Neutrophil (primary cell): Measurements from ENCODE around the gene RPL19.

Experiments used
- H3K27ac ChIP-seq: fragments of 200-600 bp; sonication (generic); 2 replicates; pipeline ENCODE4 v1.5.1; 2016; ENCODE audit warnings: mild to moderate bottlenecking, moderate library complexity
- H3K27me3 ChIP-seq: fragments of 200-600 bp; sonication (generic); 2 replicates; pipeline ENCODE4 v1.6.0; 2016; ENCODE audit warnings: mild to moderate bottlenecking
- H3K36me3 ChIP-seq: fragments of 200-600 bp; sonication (generic); 2 replicates; pipeline ENCODE4 v1.5.1; 2017
- H3K4me1 ChIP-seq, 2 experiments: fragments of 200-600 bp in 1 of 2; sonication (generic) in 1 of 2; 1 replicate in 1 of 2; 2 replicates in 1 of 2; pipeline versions ENCODE4 v1.5.1 to v1.6.1; 2013 to 2016; ENCODE audit warnings: low read depth in 1 of 2, low read length in 1 of 2, mild to moderate bottlenecking in 1 of 2, moderate library complexity in 1 of 2; ENCODE audit not compliant: control insufficient read depth in 1 of 2, insufficient read depth in 1 of 2
- H3K4me3 ChIP-seq, 2 experiments: fragments of 200-600 bp in 1 of 2; sonication (generic) in 1 of 2; 1 replicate in 1 of 2; 2 replicates in 1 of 2; pipeline ENCODE4 v1.5.1; 2013 to 2016; ENCODE audit warnings: low read depth in 1 of 2, low read length in 1 of 2, mild to moderate bottlenecking in 1 of 2, moderate library complexity in 1 of 2
- H3K9me3 ChIP-seq: fragments of 200-600 bp; sonication (generic); 2 replicates; pipeline ENCODE4 v1.5.1; 2016
- CTCF ChIP-seq: fragments of 200-600 bp; sonication (generic); IDR thresholded peaks from 2 replicates; pipeline ENCODE4 v1.5.1; 2016; ENCODE audit warnings: antibody characterized with exemption

Gene RPL19

GRCh38 chr17:39191750-39192510, 8.2 kb upstream of the RPL19 start:
- Histone ChIP-seq H3K36me3 (no peaks in the 10 kb centered on the region), H3K27ac (no peak overlapping the region), H3K9me3 (no peaks in the 10 kb centered on the region), H3K4me3 (no peak overlapping the region), H3K27me3 (peaks cover 42% of the 10 kb centered on the region), H3K4me1 (peaks cover 2 to 4% of the 10 kb centered on the region in 2 experiments)
- TF ChIP-seq CTCF, result no peak

- Histone ChIP-seq H3K27me3 (peaks cover 52% of the 10 kb centered on the region), H3K27ac (no peak overlapping the region), H3K36me3 (no peaks in the 10 kb centered on the region), H3K9me3 (no peaks in the 10 kb centered on the region), H3K4me1 (peaks cover 7 to 14% of the 10 kb centered on the region in 2 experiments), H3K4me3 (no peak overlapping the region)
- no peak for TF ChIP-seq CTCF
These were observed 7.2 kb upstream of the RPL19 start for GRCh38 chr17:39192901-39193300.

GRCh38 chr17:39193346-39193745, 6.7 kb upstream of the RPL19 start:
- Histone ChIP-seq H3K4me1 (peaks cover 7 to 18% of the 10 kb centered on the region in 2 experiments), H3K4me3 (no peak overlapping the region), H3K9me3 (no peaks in the 10 kb centered on the region), H3K27me3 (peaks cover 56% of the 10 kb centered on the region), H3K27ac (no peak overlapping the region), H3K36me3 (no peaks in the 10 kb centered on the region)
- TF ChIP-seq CTCF, result no peak

- Histone ChIP-seq H3K4me1 (peaks cover 15 to 28% of the 10 kb centered on the region in 2 experiments), H3K27ac (no peak overlapping the region), H3K9me3 (no peaks in the 10 kb centered on the region), H3K4me3 (no peak overlapping the region), H3K27me3 (peaks cover 60% of the 10 kb centered on the region), H3K36me3 (no peaks in the 10 kb centered on the region)
- no peak for TF ChIP-seq CTCF
These were observed 5.7 kb upstream of the RPL19 start for GRCh38 chr17:39194089-39194984.

- Histone ChIP-seq H3K4me1 (peaks cover 20 to 32% of the 10 kb centered on the region in 2 experiments), H3K9me3 (no peaks in the 10 kb centered on the region), H3K27ac (no peak overlapping the region), H3K4me3 (no peak overlapping the region), H3K36me3 (no peaks in the 10 kb centered on the region), H3K27me3 (peaks cover 60% of the 10 kb centered on the region)
- TF ChIP-seq CTCF, result no peak
These were observed 5.0 kb upstream of the RPL19 start for GRCh38 chr17:39194985-39195524.
